Bronchial epithelial cell (primary cell): ENCODE data around the gene TANC1. TPM values are rescaled to one million over a fixed set of nuclear protein-coding genes. Genes with fewer than 3 reads are reported as not detected.

ENCODE experiments used
- DNase-seq: peaks from one replicate; pipeline ENCODE4 v3.0.0-alpha.2; 2010; ENCODE audit warnings: low read depth
- FAIRE-seq: peaks from 2 replicates; lab custom pipeline; 2011; peaks lifted over from hg19 to GRCh38; lab: Jason Lieb, UNC
- H3K27me3 ChIP-seq: 2 replicates; pipeline ENCODE4 v1.5.1; 2011; ENCODE audit warnings: low read length; ENCODE audit not compliant: control insufficient read depth, insufficient read depth
- H3K36me3 ChIP-seq: 2 replicates; pipeline ENCODE4 v1.5.1; 2011; ENCODE audit warnings: low read length; ENCODE audit not compliant: control insufficient read depth, insufficient read depth
- H3K4me3 ChIP-seq: 2 replicates; pipeline ENCODE4 v1.5.1; 2011; ENCODE audit warnings: mild to moderate bottlenecking, low read depth, low read length, control low read depth
- CTCF ChIP-seq: IDR thresholded peaks from 2 replicates; pipeline ENCODE4 v1.5.1; 2011; ENCODE audit warnings: mild to moderate bottlenecking, moderate library complexity, low read length, control low read depth, inconsistent platforms; ENCODE audit not compliant: insufficient read depth, severe bottlenecking
- total RNA-seq: library from RNA; depleted of rRNA; stranded (reverse); fragments of >200 nt; gene quantifications from 2 replicates; pipeline ENCODE4 v1.2.1, GENCODE V29; 2014

The TANC1 gene
- total RNA-seq, 1 donor from 2014 or later: 29.5 TPM

- Histone ChIP-seq H3K36me3 (peaks cover 6% of the 10 kb centered on the region), H3K4me3 (no peak overlapping the region), H3K27me3 (no peaks in the 10 kb centered on the region)
- no peak for DNase-seq
- FAIRE-seq: no peak
- TF ChIP-seq CTCF: no peak
Observed at GRCh38 chr2:159154366-159154765, 185.9 kb downstream of the TANC1 start.

GRCh38 chr2:159155320-159155719 lies 186.9 kb downstream of the TANC1 start:
- peak overlapping the region; percentile 20 for H3K4me3 ChIP-seq
- peak; percentile 90 for FAIRE-seq
- H3K27me3 ChIP-seq: no peaks in the 10 kb centered on the region

GRCh38 chr2:159155791-159156190 lies 187.4 kb downstream of the TANC1 start:
- DNase-seq (no peak), FAIRE-seq (no peak)
- no peak for TF ChIP-seq CTCF
- Histone ChIP-seq H3K27me3 (no peaks in the 10 kb centered on the region), H3K4me3 (peak overlapping the region; percentile 20), H3K36me3 (peaks cover 2% of the 10 kb centered on the region)

More at GRCh38 chr2:159155320-159155719, 186.9 kb downstream of the TANC1 start:
- peak; percentile 73 for DNase-seq
- no peak for TF ChIP-seq CTCF
- H3K36me3 ChIP-seq: peaks cover 2% of the 10 kb centered on the region

GRCh38 chr2:159156834-159157233 lies 188.4 kb downstream of the TANC1 start:
- TF ChIP-seq CTCF: no peak
- H3K27me3 ChIP-seq: no peaks in the 10 kb centered on the region
- DNase-seq (peak; percentile 92), FAIRE-seq (no peak)
- H3K4me3 ChIP-seq: no peak overlapping the region
- peaks cover 4% of the 10 kb centered on the region for H3K36me3 ChIP-seq

GRCh38 chr2:159157361-159158209 lies 189.1 kb downstream of the TANC1 start:
- DNase-seq: peak; percentile 87
- no peak for FAIRE-seq
- H3K27me3 ChIP-seq: no peaks in the 10 kb centered on the region
- H3K4me3 ChIP-seq: no peak overlapping the region
- peaks cover 7% of the 10 kb centered on the region for H3K36me3 ChIP-seq
- peak; percentile 56 for TF ChIP-seq CTCF
